Hematopoietic multipotent progenitor cell treated with erythropoietin and hydrocortisone succinate and interleukin-3 and kit ligand, for 8 days (in vitro differentiated cells): ENCODE data around the gene KRT33B.
"Not testable (repeated sequence)": the region's sequence is repeated elsewhere in the genome, so short reads cannot be mapped to it uniquely, and the experiment has no call there.

Experiments
- DNase-seq: peaks from one replicate; pipeline ENCODE4 v3.0.0-alpha.2; 2015

Gene KRT33B

DNA sequence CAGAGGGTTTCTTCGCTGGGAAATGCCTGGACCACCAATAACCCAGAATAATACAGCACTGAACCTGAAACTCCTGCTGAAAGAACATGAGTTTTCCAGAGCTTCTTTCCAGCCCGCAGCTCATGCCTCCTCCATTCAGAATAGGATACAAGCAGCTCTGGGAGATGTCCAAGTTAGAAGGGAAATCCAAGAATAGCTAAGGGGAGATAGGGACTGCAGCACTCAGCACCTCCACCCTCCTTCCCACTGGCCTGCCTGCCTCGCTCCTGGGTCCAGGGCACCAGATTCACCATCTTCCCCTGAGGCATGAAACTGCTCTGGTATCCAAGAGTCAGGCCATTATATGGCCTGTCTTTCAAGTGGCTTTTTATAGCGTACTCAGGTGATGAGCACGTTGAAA is 23.7 kb upstream of the KRT33B start:
- no peak for DNase-seq

DNA sequence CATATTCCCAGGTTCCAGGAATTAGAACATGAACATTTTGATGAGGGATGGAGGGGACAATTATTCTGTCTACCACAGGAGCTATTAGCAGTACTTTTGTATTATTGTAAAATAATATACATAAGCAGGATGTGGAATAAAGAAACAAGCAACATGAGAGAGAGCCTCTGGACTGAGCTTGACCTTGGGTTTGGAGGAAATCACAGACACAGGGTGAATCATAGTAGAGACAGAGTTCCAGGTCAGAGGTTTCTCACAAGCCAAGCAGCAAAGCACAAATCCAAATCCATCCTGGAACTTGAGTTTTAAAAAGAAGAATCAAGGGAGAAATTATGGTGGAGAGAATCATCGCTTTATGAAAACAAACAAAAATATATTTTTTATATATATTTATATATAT is 22.7 kb upstream of the KRT33B start:
- DNase-seq = no peak

DNA sequence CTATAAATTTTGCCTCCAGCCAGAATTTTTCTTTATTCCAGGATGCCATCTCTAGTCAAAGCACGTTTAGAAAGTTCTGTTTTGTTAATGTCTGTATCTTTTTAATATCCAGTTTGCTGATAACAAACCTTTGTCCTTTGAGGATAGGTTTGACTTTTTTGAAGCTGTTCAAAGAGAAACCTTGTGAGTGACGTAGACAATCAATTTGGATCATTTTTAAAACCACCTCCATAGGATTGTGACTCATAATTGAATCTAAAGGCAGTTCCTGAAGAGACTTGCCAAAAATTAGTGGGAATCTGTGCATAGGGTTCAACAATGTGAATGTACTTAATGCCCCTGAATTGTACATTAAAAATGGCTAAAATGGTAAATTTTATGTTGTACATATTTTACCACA is 21.9 kb upstream of the KRT33B start:
- no peak for DNase-seq

DNA sequence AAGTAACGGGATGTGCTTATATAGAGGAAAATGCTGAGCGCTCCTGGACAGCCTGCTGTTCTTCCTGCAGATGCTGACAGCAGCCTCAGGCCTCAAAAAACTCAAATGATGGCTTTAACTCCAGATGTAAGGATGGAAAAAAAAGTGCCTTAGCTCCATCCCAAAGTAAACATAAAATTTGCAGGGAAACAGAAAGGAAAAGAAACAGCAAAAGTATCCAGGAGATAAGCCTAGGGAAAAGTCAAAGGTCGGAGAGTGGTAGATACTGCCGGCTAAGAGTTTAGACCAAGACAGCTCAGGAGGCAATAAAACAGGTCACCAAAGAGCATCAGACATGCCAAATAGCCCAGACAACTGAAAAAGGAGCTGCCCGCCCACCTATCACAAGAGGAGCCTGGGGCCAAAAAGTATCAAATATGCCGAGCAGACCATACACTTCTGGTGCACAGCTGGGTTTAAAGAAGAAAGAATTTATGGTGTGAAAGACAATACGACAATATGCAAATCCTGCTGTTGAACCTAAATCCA is 20.9 kb upstream of the KRT33B start:
- DNase-seq = no peak

DNA sequence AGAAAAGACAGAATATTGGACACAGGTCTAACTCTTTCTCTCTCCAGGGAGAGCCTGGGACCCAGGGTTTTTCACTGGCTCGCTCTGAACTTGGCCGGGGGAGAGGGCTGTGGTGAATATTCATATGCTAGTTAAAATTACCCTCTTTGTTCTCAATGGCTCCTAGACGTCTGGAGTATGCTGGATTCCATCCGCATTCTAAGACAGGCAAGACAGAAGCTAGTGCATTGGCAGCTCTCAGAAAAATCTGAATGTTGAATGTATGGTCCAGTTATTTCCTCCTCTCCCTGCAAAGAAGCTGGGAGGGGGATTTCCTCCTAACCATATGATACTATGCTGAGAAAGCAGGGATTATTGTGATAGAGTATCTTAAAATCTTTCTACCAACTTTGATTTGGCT is 18.1 kb upstream of the KRT33B start:
- DNase-seq = no peak

DNA sequence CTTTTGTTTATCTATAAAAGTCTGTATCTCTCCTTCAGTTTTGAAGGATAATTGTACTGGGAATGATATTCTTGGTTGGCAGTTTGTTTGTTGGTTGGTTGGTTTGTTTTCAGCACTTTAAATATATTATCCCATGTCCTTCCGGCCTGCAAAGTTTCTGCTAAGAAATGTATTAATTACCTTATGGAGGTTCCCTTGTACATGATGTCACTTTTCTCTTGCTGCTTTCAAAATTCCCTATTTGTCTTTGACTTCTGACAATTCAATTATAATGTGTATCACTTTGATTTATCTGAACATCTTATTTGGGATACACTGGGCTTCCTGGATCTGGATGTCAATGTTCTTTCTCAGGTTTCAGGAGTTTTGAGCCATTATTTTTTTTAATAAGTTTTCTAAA is 16.6 kb upstream of the KRT33B start:
- DNase-seq = no peak

DNA sequence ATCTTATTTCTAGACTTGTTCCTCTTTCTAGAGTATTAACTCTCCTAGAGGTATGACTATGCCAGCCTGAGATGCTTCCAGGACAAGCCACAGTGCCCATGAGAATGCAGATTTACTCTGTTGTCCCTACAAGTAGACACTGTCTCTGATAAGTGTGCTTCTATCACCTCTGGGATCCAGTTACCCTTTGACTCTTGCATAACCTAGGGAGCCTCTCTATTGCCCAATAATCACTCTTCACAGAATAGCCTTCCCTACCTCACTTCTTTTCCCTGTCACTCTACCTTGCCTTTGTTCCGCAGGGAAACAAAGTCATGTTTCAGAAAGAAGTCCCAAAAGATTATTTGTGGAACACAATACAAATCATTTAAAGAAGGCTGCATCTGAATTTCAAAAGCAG is 14.1 kb upstream of the KRT33B start:
- DNase-seq = no peak

DNA sequence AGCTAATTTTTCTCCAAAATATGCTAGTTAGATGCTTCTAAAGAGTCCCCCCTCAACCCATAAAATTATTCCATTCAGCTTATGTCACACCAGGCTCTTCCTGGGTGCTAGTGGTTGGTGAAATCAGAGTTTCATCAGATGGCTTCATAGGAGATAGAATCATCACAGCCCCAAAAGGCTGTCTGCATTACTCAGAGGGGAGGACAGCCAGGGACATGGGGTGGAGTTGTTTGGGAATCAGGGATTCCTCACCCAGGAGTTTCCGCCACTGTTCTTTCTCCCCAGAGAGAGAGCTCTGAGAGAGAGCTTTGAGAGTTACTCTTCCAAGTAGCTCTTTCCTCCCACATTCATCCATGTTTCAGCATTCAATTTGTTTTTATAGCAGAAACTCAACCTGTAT is 12.8 kb upstream of the KRT33B start:
- no peak for DNase-seq

DNA sequence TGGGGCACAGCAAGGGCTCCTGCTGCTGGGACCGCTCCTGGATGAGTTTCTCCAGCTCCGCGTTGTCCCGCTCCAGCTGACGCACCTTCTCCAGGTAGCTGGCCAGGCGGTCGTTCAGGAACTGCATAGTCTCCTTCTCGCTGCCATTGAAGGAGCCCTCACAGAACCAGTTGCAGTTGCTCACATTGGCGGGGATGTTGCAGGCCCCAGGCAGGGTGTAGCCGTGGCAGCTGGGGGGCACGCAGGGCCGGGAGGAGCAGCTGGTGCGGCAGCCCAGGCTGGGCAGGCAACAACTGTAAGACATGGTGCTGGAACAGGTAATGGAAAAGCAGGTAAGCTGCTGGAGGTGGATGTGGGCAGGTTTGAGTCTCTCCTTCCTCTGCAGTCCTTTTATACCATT is 12.3 kb upstream of the KRT33B start, which contains the start of gene KRT34:
TSS of gene KRT34 (minus strand) at position 364 of the 400 bp plus-strand sequence. CDS start at position 304, 60 bp downstream.
- not testable (repeated sequence) for DNase-seq

DNA sequence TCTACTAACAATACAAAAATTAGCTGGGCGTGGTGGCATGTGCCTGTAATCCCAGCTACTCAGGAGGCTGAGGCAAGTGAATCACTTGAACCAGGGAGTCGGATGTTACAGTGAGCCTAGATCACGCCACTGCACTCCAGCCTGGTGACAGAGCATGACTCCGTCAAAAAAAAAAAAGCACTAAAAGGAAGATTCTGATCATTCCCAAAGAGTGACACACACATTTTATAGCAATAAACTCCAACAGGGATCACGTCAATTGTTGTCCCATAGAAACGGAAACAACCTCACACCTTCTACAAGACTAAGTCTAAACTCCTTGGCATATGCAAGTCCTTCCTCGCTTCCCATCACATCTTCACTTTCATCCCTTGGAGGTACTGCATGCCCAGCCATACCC is 10.5 kb upstream of the KRT33B start:
- not testable (repeated sequence) for DNase-seq

DNA sequence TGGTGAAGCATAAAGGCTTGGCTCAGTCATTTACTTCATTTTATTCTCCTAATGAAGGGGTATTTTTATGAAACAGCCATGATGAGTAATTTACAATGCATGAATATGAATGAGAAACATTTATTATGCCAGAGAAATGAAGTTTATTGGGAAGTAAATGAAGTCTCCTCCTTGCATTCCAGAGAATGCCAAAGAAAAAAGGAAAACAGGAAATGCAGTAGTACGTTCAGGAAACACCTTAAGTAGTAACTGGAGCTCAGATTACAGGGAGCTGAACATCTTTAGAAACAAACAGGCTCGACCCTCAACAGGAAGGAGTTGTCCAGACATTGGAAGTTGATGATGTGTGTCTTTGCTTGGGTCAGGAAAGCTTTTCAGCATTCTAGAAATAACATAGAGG is 7.9 kb upstream of the KRT33B start:
- no peak for DNase-seq

DNA sequence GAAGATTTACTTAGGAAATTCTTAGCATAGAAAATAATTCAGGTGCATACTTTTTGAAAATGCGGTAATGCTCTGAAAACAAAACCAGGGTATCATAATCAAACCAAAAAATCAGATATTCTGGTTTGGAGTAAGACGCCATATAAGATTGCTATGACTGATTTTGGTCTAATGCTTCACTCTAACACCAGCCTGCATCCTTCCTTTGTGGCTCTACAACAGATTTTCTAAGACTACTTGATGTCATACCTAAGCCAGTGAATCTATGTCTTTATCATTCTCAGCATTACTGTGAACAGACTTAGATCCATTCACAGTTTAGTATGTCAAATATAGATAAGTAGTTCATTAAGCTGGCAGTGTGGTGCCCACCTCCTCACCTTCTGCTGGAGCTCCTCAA is 590 bp downstream of the KRT33B start:
- no peak for DNase-seq

DNA sequence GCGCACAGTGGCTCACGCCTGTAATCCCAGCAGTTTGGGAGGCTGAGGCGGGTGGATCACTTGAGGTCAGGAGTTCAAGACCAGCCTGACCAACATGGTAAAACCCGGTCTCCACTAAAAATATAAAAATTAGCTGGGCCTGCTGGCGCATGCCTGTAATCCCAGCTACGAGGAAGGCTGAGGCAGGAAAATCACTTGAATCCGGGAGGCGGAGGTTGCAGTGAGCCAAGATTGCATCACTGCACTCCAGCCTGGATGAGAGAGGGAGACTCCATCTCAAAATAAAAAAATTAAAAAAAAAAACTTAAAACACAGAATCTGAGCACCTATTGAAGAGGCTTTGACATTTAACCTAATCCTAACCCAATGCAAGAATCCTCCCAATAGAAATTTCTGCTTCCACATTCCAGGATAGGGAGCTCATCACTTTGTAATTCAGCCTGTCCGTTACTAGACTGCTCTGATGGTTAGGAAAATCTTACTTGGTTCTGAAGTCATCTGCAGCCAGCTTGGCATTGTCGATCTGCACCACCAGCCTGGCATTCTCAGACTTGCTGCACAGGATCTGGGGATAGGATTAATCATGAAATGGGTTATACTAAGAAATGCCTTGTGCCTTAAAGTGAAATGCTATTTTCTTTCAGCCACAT is 2.1 kb downstream of the KRT33B start:
- no peak for DNase-seq

DNA sequence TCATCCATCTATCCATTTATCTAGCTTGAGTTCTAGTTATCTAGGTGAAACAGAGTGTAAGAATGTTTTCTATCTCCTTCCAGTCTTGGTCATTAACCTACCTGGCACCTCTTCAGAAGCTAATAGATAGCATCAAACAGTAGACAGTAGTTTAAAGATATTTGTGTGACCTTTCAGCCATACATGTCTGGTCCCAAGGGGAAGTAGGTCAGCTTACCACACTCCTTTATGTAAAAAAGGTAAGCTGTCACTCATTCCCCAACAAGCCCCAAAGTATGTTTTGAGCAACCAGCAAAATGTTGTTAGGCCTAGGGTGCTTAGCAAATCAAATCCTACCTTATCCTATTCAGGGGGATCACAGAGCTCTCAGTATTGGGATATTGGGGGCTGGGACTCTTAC is 3.5 kb downstream of the KRT33B start:
- no peak for DNase-seq

DNA sequence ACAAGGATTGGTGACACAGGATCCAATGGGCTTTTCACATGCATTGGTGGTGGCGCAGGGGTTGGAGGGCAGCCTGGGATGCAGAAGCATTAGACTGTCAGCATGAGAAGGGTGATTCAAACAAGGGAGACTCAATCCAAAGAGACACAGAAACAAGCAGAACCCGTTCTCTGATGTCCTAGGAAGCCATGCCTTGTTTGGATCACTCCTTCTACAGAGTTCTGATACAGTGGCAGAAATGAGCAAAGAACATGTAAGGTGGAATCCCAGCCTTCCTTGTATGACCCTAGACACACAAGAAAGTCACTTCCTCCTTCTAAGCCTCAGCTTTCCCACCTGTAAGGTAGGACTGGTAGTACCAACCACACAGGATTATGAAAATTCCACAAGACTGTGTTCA is 5.7 kb downstream of the KRT33B start:
- no peak for DNase-seq

DNA sequence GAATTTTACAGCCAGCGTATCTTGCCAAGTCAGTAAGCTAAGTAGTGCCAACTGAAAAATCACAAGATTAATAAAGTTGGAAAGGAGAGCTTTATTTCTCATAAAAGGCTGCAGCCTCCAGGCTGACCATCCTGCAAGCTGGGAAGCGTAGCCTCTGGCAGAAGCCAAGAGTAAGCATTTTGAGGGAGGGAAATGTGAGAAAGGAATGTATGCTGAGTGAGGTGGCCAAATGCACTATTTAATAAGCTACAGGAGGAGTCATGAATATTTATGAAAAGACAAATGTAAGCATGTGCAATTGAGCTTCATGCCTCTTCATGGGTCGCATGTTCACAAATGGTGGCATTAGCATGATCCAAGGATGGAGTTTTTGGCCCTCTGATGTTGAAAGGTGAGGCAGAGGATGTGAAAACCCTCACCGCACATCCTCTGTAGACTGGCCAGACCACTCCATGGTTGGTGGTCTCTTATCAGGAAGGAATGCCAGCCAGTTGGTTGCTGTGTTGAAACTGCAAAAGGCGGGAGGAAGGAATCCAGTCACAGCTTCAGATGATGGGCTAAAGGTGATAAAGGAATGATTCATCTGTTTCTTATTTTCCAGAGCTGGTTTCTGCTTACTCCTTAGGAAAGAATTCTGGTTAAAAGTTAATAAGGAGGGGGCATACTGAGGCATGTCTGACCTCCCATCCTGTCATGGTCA is 9.2 kb downstream of the KRT33B start:
- no peak for DNase-seq

DNA sequence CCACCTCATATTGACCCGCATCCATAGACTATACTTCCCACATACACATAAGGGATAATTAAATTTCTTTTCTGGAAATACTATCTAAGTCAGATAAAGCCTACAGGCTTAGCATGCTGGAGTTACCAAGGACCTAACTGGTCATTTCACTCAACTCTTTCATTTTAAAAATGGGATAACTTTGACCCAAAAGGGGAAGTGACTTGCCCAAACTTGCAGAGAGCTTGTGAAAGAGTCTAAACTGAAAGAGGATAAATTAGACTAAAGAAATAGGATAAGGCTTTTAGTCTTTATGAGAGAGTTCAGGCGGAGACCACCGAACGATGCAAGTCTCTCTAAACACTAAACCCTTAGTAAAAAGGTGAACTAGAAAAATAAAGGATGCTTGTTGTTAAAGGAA is 15.1 kb downstream of the KRT33B start:
- DNase-seq = no peak

DNA sequence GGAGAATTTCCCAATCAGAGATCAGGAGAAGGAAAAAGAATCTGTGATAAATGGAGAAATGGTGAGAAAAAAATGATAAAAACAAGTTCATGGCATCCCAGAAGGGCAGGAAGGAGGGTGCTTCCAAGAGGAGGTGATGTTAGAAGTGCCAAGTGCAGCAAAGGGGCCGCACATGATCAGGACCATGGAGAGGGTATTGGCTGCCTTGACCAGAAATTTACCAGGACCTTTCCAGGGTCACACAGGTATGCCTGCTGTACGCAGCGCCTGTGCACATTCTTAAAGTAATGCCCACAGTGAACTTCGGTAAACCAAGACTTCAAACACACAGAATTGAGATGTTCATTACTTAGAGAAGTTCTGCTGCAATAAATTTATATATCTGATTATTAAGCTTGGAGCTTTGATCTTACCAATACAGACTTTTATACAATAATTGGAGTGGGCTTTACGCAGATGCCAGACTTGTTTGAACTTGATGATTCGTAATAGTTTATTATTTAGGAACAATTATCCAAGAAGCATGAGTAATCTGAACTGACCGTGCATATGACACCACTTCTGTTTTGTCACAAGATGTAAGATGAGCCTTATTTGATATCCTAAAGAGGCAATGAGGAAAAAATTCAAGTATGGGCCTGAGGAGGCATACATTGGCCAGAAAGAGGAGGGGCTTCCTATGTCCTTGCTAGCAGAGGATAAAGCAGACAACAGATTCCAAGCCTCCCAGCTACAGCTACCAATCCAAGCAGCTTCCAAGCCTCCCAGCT is 16.8 kb downstream of the KRT33B start:
- DNase-seq = no peak

DNA sequence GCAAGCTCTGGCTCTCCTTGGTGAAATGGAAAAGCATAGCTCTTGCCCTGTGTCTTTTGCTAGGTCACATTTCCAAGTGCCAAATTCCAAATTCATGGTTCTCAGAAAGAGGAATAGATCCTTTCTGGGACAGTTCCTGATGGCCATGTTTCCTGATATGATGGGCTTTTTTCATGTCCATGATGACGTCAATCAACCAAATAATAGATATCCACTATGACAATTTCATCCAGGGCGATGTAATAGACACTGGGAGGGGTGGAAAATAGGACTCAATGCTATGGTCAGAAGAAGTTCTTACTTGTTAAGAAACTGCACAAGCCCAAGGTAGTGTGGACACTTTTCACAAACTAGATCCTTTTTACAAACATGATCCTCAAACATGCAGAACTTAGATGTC is 18.4 kb downstream of the KRT33B start:
- no peak for DNase-seq

DNA sequence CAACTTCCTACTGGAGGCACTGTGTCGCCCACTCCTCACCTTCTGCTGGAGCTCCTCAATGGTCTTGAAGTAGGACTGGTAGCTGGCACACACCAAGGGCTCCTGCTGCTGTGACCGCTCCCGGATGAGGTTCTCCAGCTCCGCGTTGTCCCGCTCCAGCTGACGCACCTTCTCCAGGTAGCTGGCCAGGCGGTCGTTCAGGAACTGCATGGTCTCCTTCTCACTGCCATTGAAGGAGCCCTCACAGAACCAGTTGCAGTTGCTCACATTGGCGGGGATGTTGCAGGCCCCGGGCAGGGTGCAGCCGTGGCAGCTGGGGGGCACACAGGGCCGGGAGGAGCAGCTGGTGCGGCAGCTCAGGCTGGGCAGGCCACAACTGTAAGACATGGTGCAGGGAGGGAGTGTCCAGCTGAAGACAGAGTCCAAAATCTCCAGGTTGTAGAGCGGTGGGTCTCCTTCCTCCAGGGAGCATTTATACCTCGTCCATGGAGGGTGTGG is 19.2 kb downstream of the KRT33B start, which contains the start of gene KRT33A:
TSS of gene KRT33A (minus strand) at position 448 of the 498 bp plus-strand sequence. CDS start at position 387, 61 bp downstream.
- DNase-seq = not testable (repeated sequence)

DNA sequence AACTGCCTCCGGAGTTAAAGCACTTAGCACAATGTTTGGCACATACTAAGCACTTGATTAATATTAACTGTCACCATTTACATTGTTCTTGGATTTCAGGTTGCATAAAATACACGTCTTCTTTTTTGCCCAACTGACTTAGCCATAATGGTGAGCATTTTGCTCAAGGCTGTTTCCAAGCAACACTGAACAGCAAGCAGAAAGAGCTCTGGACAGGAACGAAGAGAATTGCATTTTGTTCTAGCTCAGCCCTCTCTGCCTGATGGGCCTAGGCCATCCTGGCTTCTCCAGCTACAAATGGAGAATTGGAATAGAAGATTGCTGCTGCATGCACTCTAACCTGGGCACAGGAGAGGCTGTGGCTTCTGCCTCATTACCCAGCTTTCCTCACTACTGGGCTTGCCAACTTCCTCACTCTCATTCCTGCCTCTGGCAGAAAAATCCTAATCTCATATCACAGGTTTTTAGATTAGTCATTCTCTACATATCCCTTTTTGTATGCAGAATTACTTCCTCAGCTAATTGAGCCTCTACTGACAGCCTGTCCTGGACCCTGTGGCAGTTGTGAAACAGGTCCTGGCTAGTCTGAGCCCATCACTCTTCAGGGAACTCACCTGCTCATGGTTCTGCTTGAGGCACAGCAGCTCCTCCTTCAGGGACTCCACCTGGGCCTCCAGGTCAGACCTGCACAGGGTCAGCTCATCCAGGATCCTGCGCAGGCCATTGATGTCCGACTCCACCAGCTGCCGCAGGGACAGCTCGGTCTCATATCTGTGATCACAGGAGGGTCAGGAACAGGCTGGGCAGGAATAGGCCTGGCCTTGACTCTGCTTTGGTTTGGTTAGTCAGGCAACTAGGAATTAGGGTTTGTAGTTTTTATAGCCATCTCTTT is 21.5 kb downstream of the KRT33B start:
- no peak for DNase-seq

DNA sequence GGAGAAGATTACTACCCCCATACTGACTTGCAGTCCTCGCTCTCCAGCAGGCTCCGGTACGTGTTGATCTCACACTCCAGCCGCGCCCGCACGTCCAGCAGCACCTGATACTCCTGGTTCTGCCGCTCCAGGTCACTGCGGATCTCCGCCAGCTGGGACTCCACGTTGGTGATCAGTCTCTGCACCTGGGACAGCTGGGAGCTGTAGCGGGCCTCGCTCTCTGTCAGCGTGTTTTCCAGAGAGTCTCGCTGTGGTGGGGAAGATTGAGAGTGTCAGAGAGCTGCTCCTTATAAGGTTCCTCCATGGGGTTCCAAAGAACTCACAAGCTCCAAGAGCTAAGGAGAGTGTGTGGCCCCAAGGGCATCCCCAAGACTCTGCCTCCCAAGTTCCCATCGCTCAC is 23.2 kb downstream of the KRT33B start:
- DNase-seq = not testable (repeated sequence)
